HK-2 (cell line): ENCODE results near the gene C1QTNF12.
"Not testable (repeated sequence)": the region's sequence is repeated elsewhere in the genome, so short reads cannot be mapped to it uniquely, and the experiment has no call there.

Experiments used
- DNase-seq: peaks from one replicate; pipeline ENCODE4 v3.0.0-alpha.2; 2018; ENCODE audit not compliant: unreplicated experiment

Gene C1QTNF12

GRCh38 chr1:1199961-1200875 lies 46.3 kb downstream of the C1QTNF12 start:
- no peak for DNase-seq

- no peak for DNase-seq
These were observed 47.2 kb downstream of the C1QTNF12 start for GRCh38 chr1:1199141-1199960.

- DNase-seq, result peak; percentile 0
These were observed 47.9 kb downstream of the C1QTNF12 start for GRCh38 chr1:1198423-1199140.

GRCh38 chr1:1197551-1198422 lies 48.7 kb downstream of the C1QTNF12 start:
- DNase-seq, result no peak

GRCh38 chr1:1197188-1197500 lies 49.4 kb downstream of the C1QTNF12 start:
- no peak for DNase-seq

- DNase-seq, result peak; percentile 0
These were observed 49.9 kb downstream of the C1QTNF12 start for GRCh38 chr1:1196431-1197187.

GRCh38 chr1:1195726-1196125 lies 50.8 kb downstream of the C1QTNF12 start:
- not testable (repeated sequence) for DNase-seq

GRCh38 chr1:1194723-1195122 lies 51.8 kb downstream of the C1QTNF12 start:
- no peak for DNase-seq
